GM13977 (cell line): ENCODE results near the gene OXCT1.
A peak's percentile ranks its signal among the peaks of the same experiment; 100 is the strongest.

ENCODE experiments used
- DNase-seq: peaks from one replicate; pipeline ENCODE4 v3.0.0; 2012; ENCODE audit warnings: low spot score
- CTCF ChIP-seq: IDR thresholded peaks from 2 replicates; pipeline ENCODE4 v1.5.1; 2012; ENCODE audit warnings: mild to moderate bottlenecking, control low read depth; ENCODE audit not compliant: insufficient read depth; ENCODE audit errors: extremely low read depth, missing control alignments
- in situ Hi-C: fragments of 300-500 bp; cut with MboI; formaldehyde crosslinking; loops from one replicate; pipeline ENCODE4 v1.12.0; 2022; ENCODE audit warnings: low sequenced_read_pairs, low pct_unique_long_range_greater_than_20kb, mixed read lengths, inconsistent platforms; ENCODE audit not compliant: unreplicated experiment

The OXCT1 gene

GRCh38 chr5:41764650-41765049, 105.6 kb downstream of the OXCT1 start:
- no peak for TF ChIP-seq CTCF
- in situ Hi-C loops: no loop called here
- no peak for DNase-seq

GRCh38 chr5:41763574-41763973, 106.7 kb downstream of the OXCT1 start:
- in situ Hi-C loops: no loop called here
- no peak for DNase-seq
- no peak for TF ChIP-seq CTCF

DNA sequence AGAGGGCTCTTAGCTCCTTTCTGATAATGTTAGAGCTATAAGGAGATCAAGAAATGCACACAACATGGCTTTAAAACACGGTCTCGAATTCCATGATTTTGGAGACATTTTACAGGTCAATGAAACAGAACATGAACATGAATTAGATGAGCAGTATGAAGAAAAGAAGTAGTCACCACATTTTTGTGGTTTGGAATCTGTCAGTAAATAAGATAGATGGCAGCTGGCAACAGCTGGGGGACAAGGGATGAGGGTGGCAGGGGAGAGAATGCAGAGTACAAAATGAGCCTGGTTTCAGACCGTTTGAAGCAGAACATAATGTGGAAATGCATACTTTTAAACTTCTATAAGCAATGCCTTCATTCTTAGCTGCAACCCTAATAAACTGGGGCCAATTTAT, 107.1 kb downstream of the OXCT1 start:
- no peak for TF ChIP-seq CTCF
- no peak for DNase-seq
- in situ Hi-C loops: no loop called here

DNA sequence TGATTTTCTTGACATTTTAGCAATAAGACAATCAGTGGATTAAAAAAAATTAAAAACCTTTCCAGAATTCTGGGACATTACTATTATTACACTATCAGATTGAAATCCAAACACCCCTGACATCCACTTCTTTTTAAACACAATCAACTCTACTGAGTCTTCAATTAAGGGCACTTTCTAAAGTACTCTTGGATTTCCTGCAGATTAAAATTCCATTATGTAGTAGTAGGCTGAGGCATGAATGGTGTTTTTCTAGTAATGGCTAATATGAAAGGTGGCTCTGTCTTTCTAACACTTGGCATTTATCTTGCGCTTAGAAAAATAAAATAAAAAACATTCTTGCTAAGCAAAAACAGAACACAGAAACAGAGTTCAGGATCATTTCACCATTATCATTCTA, 107.8 kb downstream of the OXCT1 start:
- in situ Hi-C loops: no loop called here
- DNase-seq: no peak
- TF ChIP-seq CTCF: no peak

DNA sequence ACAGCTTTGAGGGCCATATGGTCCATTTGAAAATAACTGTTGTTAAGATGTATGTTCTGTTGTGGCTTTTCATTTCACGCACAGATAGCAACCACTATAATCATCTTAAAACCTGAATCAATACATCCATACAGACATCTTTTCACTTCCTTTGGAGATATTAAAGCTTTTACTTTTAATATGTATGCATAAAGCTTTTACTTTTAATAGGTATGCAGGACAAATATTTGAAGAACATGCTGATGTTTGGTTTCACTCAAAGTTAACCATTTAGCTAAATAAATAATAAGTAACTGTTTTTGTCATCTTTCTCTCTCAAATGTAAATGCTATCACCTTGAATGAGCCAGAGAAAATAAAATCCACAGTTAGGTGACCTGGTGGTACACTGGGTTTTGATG, 108.6 kb downstream of the OXCT1 start:
- in situ Hi-C loops: no loop called here

DNA sequence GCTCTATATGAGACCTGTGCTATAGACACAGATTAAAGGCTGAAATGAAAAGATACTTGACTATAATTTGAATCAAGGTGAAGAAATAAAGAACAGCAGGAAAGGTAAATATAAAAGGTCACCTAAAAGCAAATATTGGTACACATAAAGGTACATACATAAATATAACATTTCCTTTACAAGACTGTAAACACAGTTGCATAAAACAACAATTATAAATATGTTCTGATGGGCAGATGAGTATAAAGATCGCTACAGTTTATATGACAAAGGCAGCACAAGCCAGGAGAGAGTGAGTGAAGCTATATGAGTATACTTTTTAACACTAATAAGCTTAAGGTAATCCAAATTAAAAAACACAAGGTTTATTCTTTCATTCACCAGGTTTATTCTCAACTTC, 114.5 kb downstream of the OXCT1 start:
- TF ChIP-seq CTCF: no peak
- DNase-seq: no peak
- in situ Hi-C loops: no loop called here

More for the DNA sequence above, 108.6 kb downstream of the OXCT1 start:
- DNase-seq: no peak
- TF ChIP-seq CTCF: no peak

- in situ Hi-C loops: no loop called here
- no peak for DNase-seq
- TF ChIP-seq CTCF: peak; percentile 42
These were observed 115.4 kb downstream of the OXCT1 start for GRCh38 chr5:41754857-41755256.
